HG02623 (cell line): Measurements from ENCODE around the gene WWC2.

Experiments used
- ATAC-seq: cut with Tn5 transposase; IDR thresholded peaks from one replicate; pipeline ENCODE4 v1.9.1; 2021; ENCODE audit warnings: moderate library complexity; ENCODE audit not compliant: unreplicated experiment

WWC2 gene

DNA sequence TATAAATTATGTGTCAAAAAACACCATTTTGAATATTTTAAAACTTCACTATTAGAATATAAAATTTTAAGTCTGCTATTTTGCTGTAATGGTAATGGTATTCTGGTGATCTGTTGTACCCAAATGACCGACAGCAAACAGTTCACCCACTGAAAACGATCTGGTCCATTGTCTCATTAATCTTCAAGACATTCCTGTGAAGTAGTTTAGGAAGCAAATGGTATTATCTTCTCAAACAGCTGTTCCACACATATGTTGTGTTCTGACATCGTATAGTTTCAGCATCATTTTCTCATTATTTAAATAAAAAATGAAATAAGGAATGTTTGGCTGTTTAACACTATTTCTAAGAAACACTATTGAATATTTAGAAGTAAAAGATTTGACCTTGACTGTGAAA is 98.1 kb downstream of the WWC2 start:
- no peak for ATAC-seq

DNA sequence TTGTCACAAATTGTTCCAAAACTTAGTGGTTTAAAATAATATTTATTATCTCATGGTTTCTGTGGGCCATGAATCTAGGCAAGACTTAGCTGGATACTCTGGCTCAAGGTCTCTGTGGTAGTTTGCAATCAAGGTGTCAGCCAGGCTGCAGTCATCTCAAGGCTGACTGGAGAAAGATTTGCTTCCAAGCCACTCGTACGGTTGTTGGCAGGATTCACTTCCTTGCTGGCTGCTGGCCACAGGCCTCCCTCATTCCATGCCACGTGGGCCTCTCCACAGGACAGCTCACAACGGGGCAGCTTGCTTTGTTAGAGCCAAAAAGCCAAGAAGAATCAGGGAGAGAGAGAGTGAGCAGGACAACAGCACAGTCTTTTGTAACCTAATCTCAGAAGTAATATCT is 101.4 kb downstream of the WWC2 start:
- ATAC-seq, result no peak

DNA sequence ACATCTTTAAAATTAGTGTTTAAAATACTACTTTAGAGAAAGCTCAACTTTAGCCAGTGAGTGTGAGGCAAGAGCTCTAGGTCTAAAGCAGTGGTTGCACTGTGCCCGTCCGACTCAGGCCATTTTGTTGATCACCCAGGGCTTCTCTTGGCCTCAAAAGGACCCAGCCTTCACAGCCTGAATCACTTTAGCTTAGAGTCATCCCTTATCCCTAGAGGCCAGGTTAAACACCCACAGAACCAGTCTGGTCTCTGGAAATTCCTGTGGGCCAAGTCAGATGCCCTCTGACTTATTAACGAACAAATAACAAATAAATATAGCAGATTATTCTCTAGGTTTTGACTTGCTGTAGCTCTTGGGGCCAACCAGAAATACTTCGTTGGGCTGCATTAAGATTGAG is 102.3 kb downstream of the WWC2 start:
- no peak for ATAC-seq

DNA sequence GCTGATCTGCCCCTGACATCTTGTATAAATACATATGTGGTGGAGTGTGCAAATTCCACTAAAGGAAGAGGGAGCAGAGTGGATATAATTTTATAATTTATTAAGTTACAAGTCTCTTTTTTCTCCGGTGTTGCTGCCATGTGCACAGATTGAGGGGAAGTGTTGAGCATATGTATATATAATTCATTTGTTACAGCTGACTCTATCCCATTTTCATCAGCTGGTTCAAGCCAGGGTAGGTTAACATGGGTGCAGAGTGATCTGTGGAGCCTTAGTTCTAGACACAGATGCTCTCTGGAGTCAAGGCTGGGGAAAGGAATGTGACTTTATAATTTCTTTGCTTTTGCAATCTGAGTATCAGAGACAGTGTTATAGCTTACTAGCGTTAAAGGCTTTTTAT is 103.5 kb downstream of the WWC2 start:
- ATAC-seq, result no peak

DNA sequence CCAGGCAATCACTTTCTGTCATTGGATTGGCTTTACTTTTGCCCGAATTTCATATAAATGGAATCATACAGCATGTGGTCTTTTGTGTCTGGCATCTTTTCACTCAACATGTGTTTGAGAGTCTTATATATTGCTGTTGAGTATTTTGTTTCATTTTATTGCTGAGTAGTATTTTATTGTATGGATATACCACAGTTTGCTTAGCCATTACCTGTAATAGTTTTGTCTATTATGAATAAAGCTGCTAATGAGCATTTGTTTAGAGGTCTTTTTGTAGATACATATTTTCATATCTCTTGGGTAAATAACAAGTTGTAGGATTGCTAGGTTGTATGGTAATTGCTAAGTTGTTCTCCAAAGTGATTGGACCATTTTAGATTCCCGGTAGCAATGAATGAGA is 105.7 kb downstream of the WWC2 start:
- ATAC-seq, result no peak

DNA sequence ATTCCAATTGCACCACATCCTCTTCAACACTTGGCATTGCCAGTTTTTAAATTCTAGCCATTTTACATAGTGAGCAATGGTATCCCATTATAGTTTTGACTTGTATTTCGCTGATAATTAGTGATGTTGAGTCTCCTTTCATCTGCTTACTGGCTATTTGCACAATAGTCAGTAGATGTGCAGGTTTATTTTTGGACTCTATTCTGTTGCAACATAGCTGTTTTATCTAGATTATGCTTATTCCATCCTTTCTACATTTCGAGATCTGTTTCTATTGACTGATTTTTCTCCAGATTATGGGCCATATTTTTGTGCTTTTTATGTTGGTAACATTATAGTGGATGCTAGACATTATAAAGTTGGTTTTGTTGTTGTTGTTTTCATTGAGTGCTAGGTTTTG is 106.1 kb downstream of the WWC2 start:
- ATAC-seq, result no peak

DNA sequence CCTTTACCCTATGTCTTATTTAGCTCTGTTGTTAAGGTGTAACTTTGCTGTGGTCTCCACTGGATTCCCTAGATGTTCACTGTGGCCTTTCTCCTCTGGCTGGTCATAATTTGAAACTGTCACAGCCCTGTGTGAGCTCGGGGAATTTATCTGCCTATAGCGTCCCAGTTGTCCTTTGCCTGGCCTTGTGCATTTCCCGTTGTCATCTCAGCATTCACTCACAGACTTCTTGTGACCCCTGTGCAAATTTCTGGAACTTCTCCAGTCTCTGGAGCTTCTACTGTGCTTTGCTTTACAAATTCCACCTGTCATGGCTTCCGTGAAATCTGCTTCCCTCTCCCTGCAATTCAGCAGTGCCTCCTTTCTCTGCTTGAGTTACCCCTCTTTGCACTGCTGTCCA is 106.7 kb downstream of the WWC2 start:
- no peak for ATAC-seq

DNA sequence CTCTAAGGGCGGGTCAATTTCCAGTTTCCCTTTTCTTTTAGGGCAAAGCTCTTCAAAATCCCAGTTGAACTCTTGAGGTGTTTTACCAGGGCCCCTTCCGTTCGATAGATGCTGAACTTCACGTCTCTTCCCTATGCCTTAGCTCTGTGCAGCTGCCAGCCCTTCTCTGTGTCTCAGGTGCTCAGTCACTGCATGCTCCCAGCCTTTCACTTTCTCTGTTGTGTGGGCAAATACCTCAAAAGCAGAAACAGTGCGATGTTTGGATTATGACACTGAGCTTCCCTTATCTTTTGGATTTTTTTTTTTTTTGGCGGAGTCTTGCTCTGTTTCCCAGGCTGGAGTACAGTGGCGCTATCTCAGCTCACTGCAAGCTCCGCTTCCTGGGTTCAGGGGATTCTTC is 112.5 kb downstream of the WWC2 start:
- no peak for ATAC-seq

DNA sequence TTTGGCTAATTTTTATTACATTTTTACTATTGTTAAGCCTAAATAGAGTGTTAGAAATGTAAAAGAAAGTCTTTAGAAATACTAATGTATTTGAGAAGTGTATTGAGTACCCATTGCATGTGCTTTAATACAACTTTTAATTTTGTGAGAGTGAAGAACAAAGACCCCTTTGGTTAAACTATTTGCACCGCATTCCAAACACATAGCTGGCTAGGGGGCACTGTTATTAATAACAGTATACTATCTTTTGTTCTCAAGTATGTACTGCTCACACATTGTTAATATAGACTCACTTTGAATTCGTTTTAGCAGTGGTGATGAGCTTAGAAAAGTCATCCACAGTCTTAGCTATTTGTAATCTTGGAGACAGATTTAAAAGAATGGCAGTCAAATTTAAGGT is 114.9 kb downstream of the WWC2 start:
- no peak for ATAC-seq

DNA sequence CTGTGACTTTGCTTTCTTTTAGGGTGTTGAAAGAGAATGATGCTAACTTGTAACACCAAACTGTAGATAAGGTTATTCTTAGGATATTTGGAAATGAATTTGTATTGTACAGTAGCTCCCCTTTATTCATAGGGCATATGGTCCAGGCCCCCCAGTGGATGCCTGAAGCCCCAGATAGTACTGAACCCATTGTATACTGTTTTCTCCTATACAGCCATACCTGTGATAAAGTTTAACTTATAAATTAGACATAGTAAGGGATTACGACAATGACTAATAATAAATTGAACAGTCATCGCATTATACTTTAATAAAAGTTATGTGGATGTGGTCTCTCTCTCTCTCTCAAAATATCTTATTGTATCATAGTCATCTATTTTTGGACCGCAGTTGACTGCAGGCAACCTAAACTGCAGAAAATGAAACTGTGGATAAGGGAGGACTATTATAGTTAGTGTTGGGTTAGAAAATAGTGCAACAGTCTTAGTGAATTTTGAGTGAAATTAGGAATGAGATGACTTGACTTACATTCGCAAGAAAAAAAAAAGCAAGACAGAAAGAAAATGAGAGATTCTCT is 115.9 kb downstream of the WWC2 start:
- ATAC-seq, result no peak

DNA sequence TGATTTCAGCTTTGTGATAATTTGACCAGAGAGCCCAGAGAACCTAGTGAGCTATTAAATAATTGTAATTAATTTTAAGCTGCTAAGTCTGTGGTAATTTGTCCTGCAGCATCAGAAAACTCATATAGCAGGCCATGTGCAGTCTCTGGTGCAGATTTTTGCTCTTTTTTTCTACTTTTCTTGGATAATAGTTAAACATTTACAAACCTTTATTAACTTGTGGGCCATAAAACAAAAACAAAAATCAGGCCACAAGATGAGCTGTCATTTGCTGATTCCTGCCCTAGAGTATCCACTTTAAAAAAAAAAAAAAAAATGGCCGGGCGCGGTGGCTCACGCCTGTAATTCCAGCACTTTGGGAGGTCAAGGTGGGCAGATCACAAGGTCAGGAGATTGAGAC is 121.2 kb downstream of the WWC2 start:
- no peak for ATAC-seq

DNA sequence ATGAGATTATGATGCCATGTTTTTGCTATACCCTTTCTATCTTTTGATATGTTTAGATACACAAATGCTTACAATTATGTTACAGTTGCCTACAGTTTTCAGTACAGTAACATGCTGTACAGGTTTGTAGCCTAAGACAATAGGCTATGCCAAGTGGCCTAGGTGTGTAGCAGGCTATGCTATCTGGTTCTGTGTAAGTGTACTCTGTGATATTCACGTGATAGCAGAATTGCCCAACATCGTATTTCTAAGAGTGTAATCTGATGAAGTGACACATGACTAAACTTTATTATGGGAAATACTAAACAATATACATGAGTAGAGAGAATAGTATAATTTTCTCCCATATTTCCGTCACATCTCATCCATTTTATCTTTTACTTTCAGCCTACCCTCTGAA is 124.0 kb downstream of the WWC2 start:
- no peak for ATAC-seq

DNA sequence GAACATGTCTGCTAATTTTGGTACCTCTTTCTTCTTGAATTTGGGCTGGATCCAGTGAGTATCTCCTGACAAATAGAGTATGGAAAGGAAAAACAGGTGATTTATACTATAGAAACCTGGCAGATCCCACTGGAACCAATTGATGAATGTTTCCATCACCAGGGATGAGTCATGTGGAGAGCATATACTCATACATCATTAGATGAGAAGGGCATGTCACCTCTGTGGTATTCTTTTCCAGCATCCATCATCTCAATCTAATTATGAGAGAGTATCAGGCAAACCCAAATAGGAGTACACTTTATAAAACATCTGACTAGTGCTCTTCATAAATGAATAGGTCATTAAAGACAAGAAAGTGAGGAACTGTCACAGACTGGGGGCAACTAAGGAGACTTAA is 130.3 kb downstream of the WWC2 start:
- ATAC-seq, result no peak

DNA sequence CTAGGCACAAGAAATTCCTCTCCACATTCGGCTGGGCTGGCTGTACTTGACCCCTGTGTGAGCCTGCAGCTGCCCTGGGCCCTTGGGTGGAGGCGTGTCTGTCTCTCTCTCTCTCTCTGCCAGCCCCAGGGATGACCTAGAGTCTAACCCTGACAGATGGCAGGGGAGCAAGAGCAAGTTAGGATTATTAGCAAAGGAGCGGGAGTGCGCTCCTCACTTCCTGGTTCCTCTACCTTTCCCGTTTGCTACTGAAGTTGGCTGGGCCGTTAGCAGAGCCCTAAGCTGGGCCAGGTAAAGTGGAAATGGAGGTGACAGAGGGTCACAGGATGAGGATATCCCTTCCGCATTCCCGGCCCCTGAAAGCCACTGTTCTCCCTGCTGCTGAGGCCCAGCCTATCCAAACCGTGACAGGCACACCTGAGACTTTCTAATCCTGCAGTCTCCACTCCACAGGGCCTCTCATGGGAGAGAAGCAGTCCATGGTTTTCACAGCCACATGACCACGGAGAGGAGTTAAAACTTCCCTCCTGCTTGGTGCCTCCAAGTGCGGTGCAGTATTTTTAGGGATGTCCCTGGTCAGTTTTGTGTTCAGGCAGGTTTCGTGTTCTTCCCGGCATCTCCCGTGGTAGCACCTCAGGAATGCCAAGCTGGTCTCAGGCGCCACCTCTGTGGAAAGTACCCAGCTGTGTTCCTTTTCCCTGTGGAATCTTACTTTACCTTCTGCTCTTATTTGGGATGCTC is 141.7 kb downstream of the WWC2 start:
- ATAC-seq, result no peak

DNA sequence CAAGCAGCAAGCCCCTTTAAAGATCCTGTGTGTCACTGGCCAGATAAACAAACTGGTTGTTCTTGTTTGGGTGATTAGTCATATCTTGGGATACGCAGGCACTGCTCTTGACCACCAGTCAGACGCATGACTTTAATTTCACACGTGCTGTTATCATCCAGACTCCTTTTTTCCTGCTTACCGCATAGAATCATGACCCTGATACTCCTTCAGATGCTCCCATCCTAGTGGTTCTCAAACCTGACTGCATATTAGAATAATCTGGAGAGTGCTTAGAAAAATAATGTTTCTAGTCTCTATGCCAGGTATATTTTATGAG is 142.2 kb downstream of the WWC2 start:
- ATAC-seq, result no peak

DNA sequence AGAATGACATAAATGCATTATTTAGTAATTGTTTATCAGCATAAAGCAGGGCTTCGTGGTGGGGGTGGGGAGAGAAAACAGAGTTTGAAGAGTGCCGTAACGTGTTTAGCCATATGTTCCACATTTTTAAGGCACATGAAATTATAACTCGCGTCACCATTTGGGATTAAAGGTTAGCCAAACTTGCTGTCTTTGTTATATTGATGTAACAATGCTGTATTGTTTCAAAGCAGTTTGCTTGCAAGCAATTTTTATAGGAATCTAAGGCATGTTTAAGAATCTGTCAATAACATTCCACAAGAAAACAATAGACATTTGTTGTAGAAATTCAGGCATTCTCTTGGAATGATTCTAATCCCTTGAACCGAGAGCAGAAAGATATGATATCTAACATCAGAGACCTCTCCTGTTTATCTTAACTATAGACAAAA is 142.7 kb downstream of the WWC2 start:
- no peak for ATAC-seq

DNA sequence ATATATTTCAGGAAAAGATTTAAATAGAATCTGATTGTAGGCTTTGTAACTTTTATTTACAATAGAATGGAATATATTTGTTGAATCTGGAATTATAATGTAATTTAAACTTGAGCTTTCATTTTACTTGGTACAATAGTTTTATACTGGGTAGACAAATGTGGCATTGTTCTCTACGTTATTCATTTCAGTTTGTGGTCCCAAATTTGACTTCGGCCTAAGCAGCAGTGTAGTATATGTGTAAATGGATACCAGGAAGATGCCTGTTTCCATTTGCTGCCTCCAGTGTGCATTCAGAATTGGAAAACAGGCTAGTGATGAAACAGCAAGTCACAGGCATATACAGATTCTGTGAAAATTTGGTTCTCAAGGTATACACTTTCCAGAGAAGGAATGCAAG is 143.2 kb downstream of the WWC2 start:
- no peak for ATAC-seq

DNA sequence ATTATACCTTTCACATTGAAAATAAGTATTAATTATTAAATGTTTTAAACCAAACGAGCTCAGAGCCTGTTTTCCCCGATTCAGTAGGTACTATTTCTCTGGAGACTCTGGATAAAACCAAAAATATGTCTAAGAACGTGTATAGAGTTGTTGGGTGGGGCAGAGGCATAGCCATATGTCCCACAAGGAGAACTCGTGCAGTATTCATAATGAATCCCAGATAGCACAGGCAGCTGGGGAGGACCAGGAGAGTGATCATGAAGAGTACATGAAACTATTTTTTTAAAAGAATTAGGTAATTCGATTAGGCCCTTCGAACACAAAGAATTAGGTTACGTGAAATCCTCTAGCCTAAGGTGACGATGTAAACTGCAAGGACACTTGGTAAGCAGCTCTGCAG is 145.0 kb downstream of the WWC2 start:
- no peak for ATAC-seq

DNA sequence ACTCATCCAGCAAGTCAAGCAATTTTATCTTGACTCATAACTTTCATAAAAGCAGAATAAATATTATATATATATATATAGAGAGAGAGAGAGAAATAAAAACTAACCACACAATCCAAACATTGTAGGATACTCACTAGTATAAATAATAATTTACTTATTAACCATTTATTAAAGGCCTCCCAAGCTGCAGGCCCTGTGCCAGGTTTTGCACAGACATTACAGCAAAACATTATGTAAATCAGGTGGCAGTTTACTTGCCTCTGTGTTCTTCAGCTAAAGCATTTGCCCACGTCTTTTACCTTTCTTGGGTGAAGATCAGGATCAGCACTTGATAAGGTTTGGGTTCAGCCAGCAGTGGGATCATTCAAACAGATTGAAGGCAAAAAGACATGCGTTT is 145.4 kb downstream of the WWC2 start:
- ATAC-seq, result no peak

DNA sequence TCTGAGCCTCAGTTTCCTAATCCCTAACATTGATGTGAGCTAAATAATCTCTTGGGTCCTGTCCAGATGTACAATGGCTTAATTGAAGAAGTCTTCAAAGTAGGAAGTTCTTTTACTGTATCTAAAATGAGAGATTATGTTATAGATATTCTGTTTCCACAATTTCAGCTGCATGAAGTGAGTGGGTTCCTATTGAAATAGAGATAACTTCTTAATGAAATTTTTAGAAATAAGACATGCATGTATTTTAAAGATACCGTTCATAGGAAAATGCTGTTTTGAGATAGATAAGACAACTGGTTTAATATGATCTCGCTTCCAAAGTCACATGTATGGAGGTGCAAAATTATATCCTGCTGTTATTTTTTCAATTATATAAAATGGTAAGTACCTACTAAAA is 149.1 kb downstream of the WWC2 start:
- ATAC-seq, result no peak

DNA sequence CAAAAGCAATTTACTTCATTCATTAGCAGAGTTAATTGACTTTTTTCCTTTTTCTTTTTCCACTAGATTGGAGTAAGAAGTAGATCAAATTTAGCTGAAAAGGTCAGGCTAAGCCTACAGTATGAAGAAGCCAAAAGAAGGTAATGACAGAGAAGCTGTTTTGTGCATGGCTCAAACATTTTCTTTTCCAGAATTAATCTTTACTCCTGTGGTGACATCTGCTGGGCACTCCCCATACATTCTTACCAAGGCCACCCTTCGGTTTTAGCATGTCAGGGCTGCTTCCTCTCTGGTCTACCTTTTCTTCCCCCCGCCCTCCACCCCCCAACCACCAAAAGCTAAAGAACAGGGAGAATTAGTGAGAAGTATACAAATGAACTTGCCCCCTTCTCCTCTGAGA is 150.8 kb downstream of the WWC2 start:
- ATAC-seq, result no peak

DNA sequence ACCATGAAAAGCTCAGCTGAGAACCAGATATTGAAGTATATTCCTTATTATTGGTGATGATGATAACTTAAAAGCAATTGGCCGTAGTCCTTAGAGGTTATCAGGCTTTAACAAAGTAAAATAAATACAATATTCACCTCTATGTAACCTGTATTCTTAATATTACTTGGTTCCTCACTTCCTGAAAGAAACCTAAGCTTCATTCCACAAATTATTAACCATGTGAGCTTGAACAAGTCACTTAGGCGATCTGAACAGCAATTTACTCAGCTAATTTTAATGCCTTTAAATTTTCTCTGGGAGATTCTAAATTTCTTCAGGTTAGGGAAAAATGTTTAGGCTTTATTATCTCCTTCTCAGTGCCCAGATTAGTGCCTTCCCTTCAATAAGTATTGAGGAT is 151.8 kb downstream of the WWC2 start:
- ATAC-seq, result no peak

DNA sequence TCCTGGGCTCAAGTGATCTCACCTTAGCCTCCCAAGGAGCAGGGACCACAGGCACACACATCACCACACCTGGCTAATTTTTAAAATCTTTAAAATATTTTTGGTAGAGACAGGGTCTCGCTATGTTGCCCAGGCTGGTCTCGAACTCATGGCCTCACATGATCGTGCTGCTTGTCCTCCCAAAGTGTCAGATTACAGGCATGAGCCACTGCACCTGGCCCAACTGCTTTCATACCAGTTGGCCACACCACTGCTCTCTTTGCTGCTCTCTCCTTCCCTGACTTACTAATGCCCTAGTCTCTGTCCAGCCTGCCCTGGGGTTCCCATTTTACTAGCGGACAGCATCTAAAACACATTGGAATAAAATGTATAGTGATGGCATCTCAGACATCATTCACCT is 153.9 kb downstream of the WWC2 start:
- no peak for ATAC-seq
